Embryonic facial prominence (tissue), 1 donor: Measurements from ENCODE around the gene TMEM245.

Source experiments
- DNase-seq: peaks from one replicate; pipeline ENCODE4 v3.0.0-alpha.2; 2016; ENCODE audit errors: extremely low spot score

TMEM245 gene

DNA sequence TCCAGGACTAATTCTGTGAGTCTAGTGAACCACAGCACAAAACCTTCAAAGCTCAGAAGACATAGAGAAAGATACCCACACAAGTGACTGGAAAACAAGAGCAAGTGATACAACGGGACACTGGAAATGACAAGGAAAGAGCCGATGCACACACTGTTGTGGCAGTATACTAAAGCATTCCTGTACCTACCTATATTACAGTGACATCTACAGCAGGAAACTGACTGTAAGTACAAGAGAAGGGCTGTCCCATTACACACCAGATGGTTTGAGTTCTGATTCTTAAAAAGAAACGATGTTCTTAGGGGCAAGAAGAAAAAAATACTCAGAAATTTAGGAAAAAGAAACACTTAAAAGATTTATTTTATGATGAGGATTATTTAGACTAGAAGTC is 18.5 kb downstream of the TMEM245 start:
- DNase-seq = no peak

DNA sequence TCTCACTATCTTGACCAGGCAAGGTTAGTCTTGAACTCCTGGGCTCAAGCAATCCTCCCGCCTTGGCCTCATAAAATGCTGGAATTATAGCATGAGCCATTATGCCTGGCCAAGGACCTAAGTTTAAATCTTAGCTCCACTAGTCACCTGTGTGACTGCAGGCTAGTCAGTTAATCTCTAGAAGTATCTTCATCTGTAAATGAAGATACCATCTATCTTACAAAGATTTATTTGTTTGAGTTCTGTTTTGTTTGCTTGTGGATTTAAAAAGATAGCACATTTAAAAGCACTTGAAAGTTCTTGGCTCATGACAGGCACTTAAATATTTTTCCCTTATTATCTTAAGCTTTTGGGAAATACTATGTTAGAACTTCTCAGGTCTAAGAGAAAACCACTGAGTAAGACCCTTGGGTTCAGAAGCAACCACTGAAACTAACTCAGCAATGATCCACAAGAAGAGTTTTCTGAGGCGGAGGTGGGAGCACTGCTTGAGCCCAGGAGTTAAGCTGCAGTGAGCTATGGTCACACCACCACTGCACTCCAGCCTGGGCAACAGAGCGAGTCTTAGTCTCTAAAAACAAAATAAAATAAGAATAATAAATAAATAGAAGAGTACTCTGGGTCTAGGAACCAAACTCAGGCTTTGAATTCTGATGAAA is 19.1 kb downstream of the TMEM245 start:
- no peak for DNase-seq

DNA sequence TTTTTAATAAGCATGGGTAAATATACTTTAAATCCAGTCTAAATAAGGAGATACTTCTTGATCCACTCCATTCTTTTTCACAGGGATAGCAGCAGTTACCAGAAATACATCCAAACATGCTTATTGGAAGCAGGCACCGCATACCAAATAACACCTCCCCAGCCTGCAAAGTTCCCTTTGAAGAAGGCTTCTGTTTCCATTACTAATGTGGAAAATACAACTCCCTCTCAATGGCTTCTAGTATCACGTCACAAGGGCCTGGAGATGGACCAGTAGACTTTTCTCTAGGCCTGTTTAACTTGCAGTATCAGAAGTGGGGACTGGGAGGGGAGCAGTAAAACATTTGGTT is 20.8 kb downstream of the TMEM245 start:
- no peak for DNase-seq

DNA sequence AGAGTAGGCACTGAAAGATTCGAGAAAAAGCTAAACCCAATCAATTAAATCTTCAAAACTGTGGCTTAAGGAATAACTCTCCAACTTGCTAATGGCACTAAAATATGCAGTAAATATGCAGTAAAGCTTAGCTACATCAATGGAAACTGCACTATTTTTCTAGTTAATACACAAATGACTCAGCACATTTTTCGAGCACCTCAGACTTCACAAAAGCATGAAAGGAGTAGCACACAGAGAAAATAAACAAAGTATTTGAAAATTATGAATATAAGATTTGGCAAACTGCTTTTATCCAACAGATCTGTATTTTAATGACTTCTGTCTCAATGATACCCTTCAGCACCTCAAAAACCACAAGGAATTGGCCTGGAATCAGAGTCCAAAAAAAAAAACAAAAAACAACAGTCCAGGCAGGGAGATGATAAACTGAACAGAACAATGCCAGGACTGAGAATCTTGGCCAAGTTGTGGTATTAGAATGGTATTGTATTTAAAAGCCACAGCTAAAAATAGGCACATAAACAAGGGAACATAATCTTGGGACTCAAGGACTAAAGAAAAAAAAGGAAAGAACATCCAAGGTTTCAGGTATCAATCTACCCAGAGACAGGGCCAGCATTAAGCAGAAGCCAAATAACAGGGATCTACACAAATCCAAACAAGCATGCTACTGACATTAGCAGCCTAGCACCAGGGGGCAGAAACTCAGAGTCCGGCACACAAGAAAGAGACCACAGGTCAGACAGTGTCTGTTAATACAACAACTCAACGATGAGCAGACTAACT is 21.4 kb downstream of the TMEM245 start:
- DNase-seq = no peak

GRCh38 chr9:109097146-109097545 is 22.6 kb downstream of the TMEM245 start:
- DNase-seq = no peak

DNA sequence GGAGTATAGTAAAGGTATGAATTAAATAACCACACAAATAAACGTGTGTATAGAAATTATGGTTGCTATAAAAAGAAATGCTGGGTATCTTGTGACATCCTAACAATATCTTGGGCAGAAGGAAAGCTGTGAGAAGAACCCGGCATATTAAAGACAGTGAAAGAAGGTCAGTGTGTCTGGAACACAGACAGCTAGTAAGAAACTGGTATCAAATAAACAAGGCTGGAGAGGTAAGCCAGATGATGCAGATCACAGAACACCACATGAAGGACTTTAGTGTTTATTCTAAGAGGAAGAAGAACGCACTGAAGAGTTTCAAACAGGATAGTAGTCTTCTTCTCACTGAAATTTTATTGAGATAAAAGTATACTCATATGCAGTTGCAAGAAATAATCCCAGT is 24.4 kb downstream of the TMEM245 start:
- DNase-seq = no peak

- DNase-seq = no peak
These were observed 25.5 kb downstream of the TMEM245 start for GRCh38 chr9:109094268-109094667.

DNA sequence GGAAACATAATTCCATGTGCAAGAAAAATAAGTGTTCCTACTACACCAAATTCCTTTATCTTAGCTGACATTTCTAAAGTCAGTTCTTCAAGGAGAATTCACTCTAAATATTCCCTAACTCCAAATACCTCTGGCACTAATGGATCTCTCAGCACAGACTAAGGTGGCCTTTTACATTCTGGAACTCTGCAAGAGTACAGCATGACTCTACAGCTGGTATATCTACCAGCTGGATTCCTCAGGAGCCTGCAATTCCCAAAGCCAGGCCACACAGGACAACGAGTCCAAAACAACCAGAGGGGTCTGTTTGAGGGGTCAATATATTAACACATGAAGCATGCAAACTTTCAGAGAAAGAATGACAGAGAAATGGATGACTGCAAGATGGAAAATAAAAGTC is 27.2 kb downstream of the TMEM245 start:
- no peak for DNase-seq

DNA sequence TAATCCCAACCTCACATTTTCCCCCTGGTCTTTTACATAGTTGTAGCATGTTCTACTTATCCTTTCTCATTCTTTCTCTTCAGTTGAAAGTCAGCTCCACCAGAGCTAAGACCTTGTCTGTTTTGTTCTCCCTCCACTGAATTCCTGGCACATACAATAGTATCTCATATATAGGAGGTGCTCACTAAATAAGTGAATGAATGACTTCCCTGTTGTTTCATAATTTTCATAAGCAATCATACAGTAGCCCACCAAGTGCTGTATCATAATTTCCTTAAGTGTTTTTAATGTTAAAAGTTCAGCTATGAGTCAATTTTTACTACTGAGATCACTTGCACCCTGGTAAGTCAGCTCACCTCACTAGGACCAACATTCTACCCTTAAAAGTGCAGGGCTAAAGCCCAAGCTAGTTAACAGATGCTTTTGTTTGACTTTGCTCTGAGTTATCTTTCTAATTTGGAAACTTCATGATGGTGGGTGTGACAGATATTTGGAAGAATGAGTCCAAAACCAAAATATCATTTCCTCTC is 27.6 kb downstream of the TMEM245 start:
- DNase-seq = no peak

DNA sequence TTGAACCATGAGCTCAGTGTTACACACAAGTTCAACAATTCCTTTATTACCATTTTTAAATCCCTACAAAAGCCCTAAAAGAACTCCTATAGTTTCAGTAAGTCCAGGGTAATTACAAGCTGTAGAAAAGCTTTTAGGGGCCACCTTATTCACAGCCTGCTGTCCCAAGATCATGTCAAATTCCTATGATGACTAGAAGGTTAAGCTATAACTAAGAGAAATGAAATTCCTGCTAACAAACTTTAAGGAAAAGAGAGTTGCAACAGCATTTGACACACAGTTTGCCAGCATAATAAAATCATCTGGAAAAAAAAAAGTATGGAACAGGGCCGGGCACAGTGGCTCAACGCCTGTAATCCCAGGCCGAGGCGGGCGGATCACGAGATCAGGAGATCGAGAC is 31.5 kb downstream of the TMEM245 start:
- no peak for DNase-seq

DNA sequence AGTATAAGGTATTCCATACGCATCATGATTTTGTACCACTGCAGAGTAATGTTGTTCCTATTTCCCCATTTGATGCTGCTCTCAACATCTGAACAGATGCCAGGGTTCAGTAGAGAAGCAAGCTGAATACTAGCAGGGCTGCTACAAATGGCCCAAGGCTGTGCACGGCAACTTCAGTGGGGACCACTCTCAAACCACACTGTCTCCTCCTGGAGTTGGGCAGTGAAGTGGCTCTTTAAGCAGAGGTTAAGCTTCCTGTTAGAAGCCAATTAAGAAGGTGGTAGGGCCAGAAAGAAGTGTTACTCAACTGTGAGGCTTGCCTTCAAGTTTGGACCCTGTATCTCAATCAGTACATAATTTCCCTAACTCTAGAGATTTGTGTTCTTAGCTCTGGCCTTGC is 32.0 kb downstream of the TMEM245 start:
- DNase-seq = no peak

DNA sequence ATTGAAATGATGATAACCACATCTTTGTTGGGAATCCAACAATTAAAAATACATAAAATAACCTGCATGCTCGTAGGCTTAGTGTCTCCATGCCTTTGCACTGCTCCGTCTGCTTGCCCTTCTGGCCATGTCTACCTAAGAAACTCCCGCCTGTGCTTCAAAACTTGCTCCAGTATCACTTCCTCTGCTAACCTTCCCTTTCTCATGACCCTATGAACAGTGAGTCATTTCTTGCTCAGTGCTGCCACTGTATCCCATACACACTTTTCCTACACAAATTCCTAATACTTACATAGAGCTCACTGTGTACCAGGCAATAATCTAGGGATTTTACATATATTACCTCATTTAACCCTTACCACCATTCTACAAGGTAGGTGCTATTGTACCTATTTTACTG is 33.5 kb downstream of the TMEM245 start:
- no peak for DNase-seq

DNA sequence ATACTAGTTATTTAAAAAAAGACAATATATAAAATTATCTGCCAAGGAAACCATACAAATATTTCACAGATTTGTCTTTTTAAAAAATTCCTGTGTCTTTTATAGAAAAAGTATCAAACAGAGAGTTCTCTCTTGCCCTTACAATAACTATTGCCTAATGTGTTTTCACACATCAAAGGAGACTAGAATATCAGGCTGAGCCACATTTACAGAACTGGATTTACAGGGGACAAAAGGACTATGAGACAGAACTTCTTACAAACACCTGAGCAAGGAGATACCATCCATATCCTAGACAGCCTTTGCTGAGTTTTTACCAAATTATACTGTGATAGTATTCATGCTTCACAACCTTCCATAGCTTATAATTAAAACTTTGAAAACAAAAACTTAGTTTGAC is 34.2 kb downstream of the TMEM245 start:
- DNase-seq = no peak

DNA sequence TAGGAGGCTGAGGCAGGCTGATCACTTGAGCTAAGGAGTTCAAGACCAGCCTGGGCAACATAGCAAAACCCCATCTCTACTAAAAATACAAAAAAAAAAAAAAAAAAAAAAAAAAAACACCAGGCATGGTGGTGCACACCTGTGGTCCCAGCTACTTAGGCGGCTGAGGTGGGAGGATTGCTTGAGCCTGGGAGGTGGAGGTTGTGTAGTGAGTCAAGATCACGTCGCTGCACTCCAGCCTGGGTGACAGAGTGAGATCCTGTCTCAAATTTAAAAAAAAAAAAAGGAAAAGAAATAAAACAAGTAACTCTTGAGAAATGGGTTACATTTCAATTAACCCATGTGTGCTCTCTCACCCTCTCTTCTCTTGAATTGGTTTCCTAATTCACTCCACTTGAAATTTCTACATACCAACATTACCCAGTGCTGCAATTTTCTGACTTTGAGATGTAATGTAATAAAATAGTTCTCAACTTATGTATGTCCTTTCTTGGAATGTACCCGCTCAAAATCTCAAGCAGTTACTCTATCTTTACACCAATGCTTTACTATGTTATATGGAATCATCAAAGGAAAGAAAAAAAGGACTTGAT is 35.8 kb downstream of the TMEM245 start:
- no peak for DNase-seq

- DNase-seq = no peak
These were observed 36.6 kb downstream of the TMEM245 start for GRCh38 chr9:109083141-109083540.

- DNase-seq = no peak
These were observed 37.6 kb downstream of the TMEM245 start for GRCh38 chr9:109082091-109082620.

GRCh38 chr9:109074236-109074889 is 45.4 kb downstream of the TMEM245 start:
- no peak for DNase-seq

GRCh38 chr9:109072821-109073435 is 46.8 kb downstream of the TMEM245 start:
- no peak for DNase-seq

GRCh38 chr9:109072133-109072692 is 47.5 kb downstream of the TMEM245 start:
- DNase-seq = no peak

DNA sequence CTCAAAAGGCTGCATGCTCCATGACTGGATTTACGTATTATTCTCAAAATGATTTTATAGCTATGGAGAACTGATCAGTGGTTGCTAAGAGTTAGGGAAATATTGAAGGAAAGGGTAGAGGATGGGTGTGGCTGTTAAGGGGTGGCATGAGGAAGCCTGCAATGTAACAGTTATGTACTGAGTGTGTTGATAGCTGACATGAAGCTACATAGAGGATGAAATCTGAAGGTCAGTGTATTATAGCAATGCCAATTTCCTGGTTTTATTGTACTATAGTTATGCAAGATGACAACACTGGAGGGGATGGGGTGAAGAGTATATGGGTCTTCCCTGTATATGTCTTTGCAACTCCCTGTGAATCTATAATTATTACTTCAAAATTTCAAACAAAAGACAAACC is 51.0 kb downstream of the TMEM245 start:
- DNase-seq = no peak

- no peak for DNase-seq
These were observed 54.6 kb downstream of the TMEM245 start for GRCh38 chr9:109064963-109065702.
